ENCODE data around the gene ZNF143.

ZNF143 gene

DNA sequence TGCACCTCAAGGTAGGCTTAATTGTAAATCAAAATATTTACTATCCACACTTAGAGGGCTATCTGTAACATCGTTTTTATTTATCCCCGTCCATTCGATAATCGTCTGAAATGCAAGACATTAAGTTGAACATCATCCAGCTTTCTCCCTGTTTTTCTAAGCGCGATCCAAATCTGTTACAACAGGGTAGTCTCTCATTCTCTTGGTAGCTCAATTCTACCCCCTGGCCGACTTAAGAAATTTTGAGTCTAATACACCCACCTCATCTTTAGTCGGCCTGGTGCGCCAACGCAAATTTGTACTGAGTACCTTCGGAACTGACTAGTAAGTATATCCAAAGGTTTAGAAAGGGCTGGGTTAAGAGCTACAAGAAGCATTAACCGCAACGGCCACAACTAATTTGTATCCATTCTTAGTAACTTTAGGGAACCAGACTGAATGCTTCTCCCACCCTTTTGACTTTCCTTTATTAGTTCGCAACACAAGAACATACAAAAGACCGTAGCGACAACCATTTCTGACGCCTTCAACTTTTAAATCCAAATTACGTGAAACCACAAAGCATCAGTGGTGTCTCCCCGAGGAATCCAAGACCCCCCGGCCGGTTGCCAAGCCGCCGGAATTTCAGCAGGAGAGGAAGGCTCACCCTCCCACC lies 1.0 kb upstream of the ZNF143 start:
- Histone ChIP-seq H2AFZ (ENCODE audit: low read length) (peak overlapping the region; percentile 32; the same call in 1 of the 2 replicates), H3K79me2 (ENCODE audit: insufficient read depth, low read length) (peaks cover 46% of the 10 kb centered on the region)
- 0 out of 2 replicates have a peak, but pooled peaks have one; percentile 11 for TF ChIP-seq CTCF (conservative IDR thresholded peaks at IDR 0.05; ENCODE audit: low read length)
- TF ChIP-seq EZH2phosphoT487 (IDR thresholded peaks at IDR 0.05; ENCODE audit: borderline replicate concordance), result no peak

DNA sequence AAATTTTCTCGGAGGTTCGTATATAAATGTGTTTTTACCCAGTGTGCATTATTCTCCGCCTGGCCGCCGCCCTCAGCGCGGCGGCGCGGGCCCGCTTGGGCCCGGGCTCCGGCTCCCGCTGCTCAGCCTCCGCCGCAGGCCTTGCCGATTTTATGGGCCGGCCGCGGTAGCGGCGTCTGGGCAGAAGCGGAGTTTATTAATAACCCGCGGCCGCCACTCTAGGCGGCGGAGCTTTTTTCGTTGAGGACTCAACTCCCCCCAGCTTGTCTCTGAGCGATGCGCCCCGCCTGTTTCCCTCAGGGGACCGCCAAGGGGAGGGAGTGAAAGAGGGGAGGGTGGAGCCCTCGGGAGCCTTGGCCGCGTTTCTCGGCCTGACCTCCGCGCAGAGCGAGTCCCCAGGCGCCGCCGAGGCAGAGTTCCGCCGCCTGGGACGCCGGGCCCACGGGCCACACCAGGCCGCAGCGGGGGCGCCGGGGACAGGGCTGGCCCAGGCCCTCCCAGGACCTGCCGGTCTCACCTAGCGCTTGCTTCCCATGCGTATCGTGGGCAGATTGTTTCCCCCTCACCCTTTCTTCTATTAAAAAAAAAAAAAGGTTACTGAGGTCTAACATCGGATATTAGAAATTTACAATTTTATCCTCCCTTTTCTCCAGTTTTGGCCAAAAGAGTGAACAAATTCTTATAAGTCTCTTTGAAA lies 399 bp downstream of the ZNF143 start:
- H3K9me3 ChIP-seq (ENCODE audit: insufficient read depth, low read depth, low read length), result no peaks in the 10 kb centered on the region
- peak overlapping the region; percentile 48; the same call in 1 of the 2 replicates for H2AFZ ChIP-seq (ENCODE audit: low read length)
- peak overlapping the region; percentile 81 for H3K4me2 ChIP-seq (ENCODE audit: low read depth, low read length, poor library complexity, severe bottlenecking)
- H3K4me1 ChIP-seq (ENCODE audit: insufficient read depth, low read length, poor library complexity, severe bottlenecking), result peaks cover 24% of the 10 kb centered on the region
- peaks cover 5% of the 10 kb centered on the region for H3K27me3 ChIP-seq (ENCODE audit: insufficient read depth, low read length, poor library complexity, severe bottlenecking)
- no peaks in the 10 kb centered on the region for H3K36me3 ChIP-seq (ENCODE audit: insufficient read depth, low read length)
- peaks cover 46% of the 10 kb centered on the region for H3K79me2 ChIP-seq (ENCODE audit: insufficient read depth, low read length)
- H3K9ac ChIP-seq (ENCODE audit: low read depth, low read length, poor library complexity, severe bottlenecking), result peak overlapping the region; percentile 89
- TF ChIP-seq EZH2phosphoT487 (IDR thresholded peaks at IDR 0.05; ENCODE audit: borderline replicate concordance), result no peak
- H3K4me3 ChIP-seq (ENCODE audit: low read length, poor library complexity, severe bottlenecking), result peak overlapping the region; percentile 89
- H3K9me2 ChIP-seq (replicated peaks; ENCODE audit: low read depth, low read length), result no peaks in the 10 kb centered on the region
- no peaks in the 10 kb centered on the region for H3F3A ChIP-seq (ENCODE audit: low read depth)
- no peaks in the 10 kb centered on the region for H4K20me1 ChIP-seq (ENCODE audit: insufficient read depth, low read length, poor library complexity, severe bottlenecking)

More for the DNA sequence above, 1.0 kb upstream of the ZNF143 start:
- peaks cover 24% of the 10 kb centered on the region for H3K4me1 ChIP-seq (ENCODE audit: insufficient read depth, low read length, poor library complexity, severe bottlenecking)
- H3K9ac ChIP-seq (ENCODE audit: low read depth, low read length, poor library complexity, severe bottlenecking), result peak overlapping the region; percentile 99
- no peaks in the 10 kb centered on the region for H3K9me3 ChIP-seq (ENCODE audit: insufficient read depth, low read depth, low read length)
- peaks cover 3% of the 10 kb centered on the region; the same call in 1 of the 2 replicates for H3F3A ChIP-seq (ENCODE audit: low read depth)
- no peaks in the 10 kb centered on the region for H4K20me1 ChIP-seq (ENCODE audit: insufficient read depth, low read length, poor library complexity, severe bottlenecking)
- peak overlapping the region; percentile 95 for H3K4me3 ChIP-seq (ENCODE audit: low read length, poor library complexity, severe bottlenecking)
- H3K36me3 ChIP-seq (ENCODE audit: insufficient read depth, low read length), result no peaks in the 10 kb centered on the region
- no peaks in the 10 kb centered on the region for H3K9me2 ChIP-seq (replicated peaks; ENCODE audit: low read depth, low read length)
- peak overlapping the region; percentile 84 for H3K4me2 ChIP-seq (ENCODE audit: low read depth, low read length, poor library complexity, severe bottlenecking)
- H3K27me3 ChIP-seq (ENCODE audit: insufficient read depth, low read length, poor library complexity, severe bottlenecking), result peaks cover 5% of the 10 kb centered on the region

- H3K4me3 ChIP-seq (ENCODE audit: low read length, poor library complexity, severe bottlenecking), result peak overlapping the region; percentile 89
- TF ChIP-seq CTCF (conservative IDR thresholded peaks at IDR 0.05; ENCODE audit: low read length) (no peak), EZH2phosphoT487 (IDR thresholded peaks at IDR 0.05; ENCODE audit: borderline replicate concordance) (no peak)
- peaks cover 46% of the 10 kb centered on the region for H3K79me2 ChIP-seq (ENCODE audit: insufficient read depth, low read length)
- H3F3A ChIP-seq (ENCODE audit: low read depth), result no peaks in the 10 kb centered on the region
- no peaks in the 10 kb centered on the region for H3K9me3 ChIP-seq (ENCODE audit: insufficient read depth, low read depth, low read length)
- peak overlapping the region; percentile 81 for H3K4me2 ChIP-seq (ENCODE audit: low read depth, low read length, poor library complexity, severe bottlenecking)
- H2AFZ ChIP-seq (ENCODE audit: low read length), result peak overlapping the region; percentile 48; the same call in 1 of the 2 replicates
- H3K9ac ChIP-seq (ENCODE audit: low read depth, low read length, poor library complexity, severe bottlenecking), result peak overlapping the region; percentile 89
- no peaks in the 10 kb centered on the region for H4K20me1 ChIP-seq (ENCODE audit: insufficient read depth, low read length, poor library complexity, severe bottlenecking)
- no peaks in the 10 kb centered on the region for H3K36me3 ChIP-seq (ENCODE audit: insufficient read depth, low read length)
- no peaks in the 10 kb centered on the region for H3K9me2 ChIP-seq (replicated peaks; ENCODE audit: low read depth, low read length)
- H3K27me3 ChIP-seq (ENCODE audit: insufficient read depth, low read length, poor library complexity, severe bottlenecking), result peaks cover 5% of the 10 kb centered on the region
- H3K4me1 ChIP-seq (ENCODE audit: insufficient read depth, low read length, poor library complexity, severe bottlenecking), result peaks cover 24% of the 10 kb centered on the region
These were observed 935 bp downstream of the ZNF143 start for GRCh38 chr11:9461760-9462134.
